ENCODE measurements around the gene ARSK.

Gene ARSK

GRCh38 chr5:95565280-95565920, 10.5 kb downstream of the ARSK start:
- Histone ChIP-seq H3K4me3 (ENCODE audit: low read length) (no peak overlapping the region), H3K9me3 (ENCODE audit: control insufficient read depth, low read depth, low read length) (no peaks in the 10 kb centered on the region), H3K27ac (ENCODE audit: low read length) (no peak overlapping the region), H3K36me3 (ENCODE audit: control insufficient read depth, low read depth, low read length) (peaks cover 6% of the 10 kb centered on the region), H3K9ac (ENCODE audit: low read length) (no peak overlapping the region), H3K27me3 (ENCODE audit: control insufficient read depth, insufficient read depth, low read length) (no peaks in the 10 kb centered on the region), H3K4me1 (ENCODE audit: control insufficient read depth, low read depth, low read length) (no peaks in the 10 kb centered on the region)

DNA sequence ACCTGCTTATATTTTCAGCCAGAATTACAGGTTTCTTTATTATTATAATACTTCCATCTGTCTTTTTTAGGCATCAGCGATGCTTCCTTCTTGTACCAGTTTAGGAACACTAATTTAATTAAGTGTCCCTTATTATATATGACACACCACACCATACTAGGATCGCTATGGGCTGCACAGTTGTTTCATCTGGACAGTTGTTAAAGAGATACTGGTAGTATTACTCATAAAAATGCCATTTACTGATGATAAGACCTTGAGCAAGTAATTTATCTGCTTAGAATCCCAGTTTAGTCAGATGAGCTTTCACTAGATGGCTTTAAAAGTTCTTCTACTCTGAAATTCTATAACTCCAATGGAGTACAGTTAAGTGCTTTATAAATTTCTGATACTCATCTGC, 17.1 kb downstream of the ARSK start:
- Histone ChIP-seq H3K4me1 (ENCODE audit: control insufficient read depth, low read depth, low read length) (no peaks in the 10 kb centered on the region), H3K27me3 (ENCODE audit: control insufficient read depth, insufficient read depth, low read length) (no peaks in the 10 kb centered on the region), H3K9ac (ENCODE audit: low read length) (no peak overlapping the region), H3K27ac (ENCODE audit: low read length) (no peak overlapping the region), H3K4me3 (ENCODE audit: low read length) (no peak overlapping the region), H3K9me3 (ENCODE audit: control insufficient read depth, low read depth, low read length) (no peaks in the 10 kb centered on the region), H3K36me3 (ENCODE audit: control insufficient read depth, low read depth, low read length) (peaks cover 3% of the 10 kb centered on the region)

- Histone ChIP-seq H3K27me3 (ENCODE audit: control insufficient read depth, insufficient read depth, low read length) (no peaks in the 10 kb centered on the region), H3K27ac (ENCODE audit: low read length) (no peak overlapping the region), H3K9me3 (ENCODE audit: control insufficient read depth, low read depth, low read length) (no peaks in the 10 kb centered on the region), H3K4me1 (ENCODE audit: control insufficient read depth, low read depth, low read length) (no peaks in the 10 kb centered on the region), H3K4me3 (ENCODE audit: low read length) (no peak overlapping the region), H3K36me3 (ENCODE audit: control insufficient read depth, low read depth, low read length) (no peaks in the 10 kb centered on the region), H3K9ac (ENCODE audit: low read length) (no peak overlapping the region)
These were observed 26.7 kb downstream of the ARSK start for GRCh38 chr5:95581576-95581975.

GRCh38 chr5:95583992-95584391, 29.1 kb downstream of the ARSK start:
- Histone ChIP-seq H3K9ac (ENCODE audit: low read length) (no peak overlapping the region), H3K4me3 (ENCODE audit: low read length) (no peak overlapping the region), H3K9me3 (ENCODE audit: control insufficient read depth, low read depth, low read length) (no peaks in the 10 kb centered on the region), H3K4me1 (ENCODE audit: control insufficient read depth, low read depth, low read length) (no peaks in the 10 kb centered on the region), H3K27ac (ENCODE audit: low read length) (no peak overlapping the region), H3K27me3 (ENCODE audit: control insufficient read depth, insufficient read depth, low read length) (no peaks in the 10 kb centered on the region), H3K36me3 (ENCODE audit: control insufficient read depth, low read depth, low read length) (no peaks in the 10 kb centered on the region)

DNA sequence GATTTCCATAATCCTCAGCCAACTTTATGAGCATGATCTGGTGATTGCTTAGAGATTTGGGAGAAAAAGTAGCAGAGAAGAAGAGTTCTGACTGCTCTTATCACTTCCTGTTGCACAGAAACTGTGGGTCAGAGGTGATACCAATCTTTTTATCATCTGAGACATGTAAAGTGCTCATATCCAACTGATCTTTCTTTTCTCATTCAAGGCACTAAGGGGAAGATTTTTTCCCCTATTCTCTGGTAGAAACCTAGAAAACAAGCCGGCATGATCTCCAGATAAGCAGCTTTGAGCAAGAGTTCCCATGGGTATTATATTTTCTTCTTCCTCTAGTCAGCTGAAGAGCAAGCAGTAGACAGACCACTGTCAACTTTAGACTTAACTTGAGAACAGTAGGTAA, 36.0 kb downstream of the ARSK start:
- no peaks in the 10 kb centered on the region for H3K36me3 ChIP-seq (ENCODE audit: control insufficient read depth, low read depth, low read length)
- no peak overlapping the region for H3K9ac ChIP-seq (ENCODE audit: low read length)
- H3K4me1 ChIP-seq (ENCODE audit: control insufficient read depth, low read depth, low read length): no peaks in the 10 kb centered on the region
- no peaks in the 10 kb centered on the region for H3K9me3 ChIP-seq (ENCODE audit: control insufficient read depth, low read depth, low read length)
- H3K27ac ChIP-seq (ENCODE audit: low read length): no peak overlapping the region
- H3K4me3 ChIP-seq (ENCODE audit: low read length): no peak overlapping the region
- H3K27me3 ChIP-seq (ENCODE audit: control insufficient read depth, insufficient read depth, low read length): no peaks in the 10 kb centered on the region

GRCh38 chr5:95591490-95591901, 36.6 kb downstream of the ARSK start:
- Histone ChIP-seq H3K9me3 (ENCODE audit: control insufficient read depth, low read depth, low read length) (no peaks in the 10 kb centered on the region), H3K9ac (ENCODE audit: low read length) (no peak overlapping the region), H3K4me1 (ENCODE audit: control insufficient read depth, low read depth, low read length) (no peaks in the 10 kb centered on the region), H3K4me3 (ENCODE audit: low read length) (no peak overlapping the region), H3K36me3 (ENCODE audit: control insufficient read depth, low read depth, low read length) (no peaks in the 10 kb centered on the region), H3K27ac (ENCODE audit: low read length) (no peak overlapping the region), H3K27me3 (ENCODE audit: control insufficient read depth, insufficient read depth, low read length) (no peaks in the 10 kb centered on the region)

GRCh38 chr5:95595289-95595931, 40.5 kb downstream of the ARSK start:
- no peaks in the 10 kb centered on the region for H3K36me3 ChIP-seq (ENCODE audit: control insufficient read depth, low read depth, low read length)
- H3K9me3 ChIP-seq (ENCODE audit: control insufficient read depth, low read depth, low read length): no peaks in the 10 kb centered on the region
- H3K27ac ChIP-seq (ENCODE audit: low read length): no peak overlapping the region
- no peak overlapping the region for H3K4me3 ChIP-seq (ENCODE audit: low read length)
- H3K9ac ChIP-seq (ENCODE audit: low read length): no peak overlapping the region
- H3K27me3 ChIP-seq (ENCODE audit: control insufficient read depth, insufficient read depth, low read length): no peaks in the 10 kb centered on the region
- H3K4me1 ChIP-seq (ENCODE audit: control insufficient read depth, low read depth, low read length): no peaks in the 10 kb centered on the region

DNA sequence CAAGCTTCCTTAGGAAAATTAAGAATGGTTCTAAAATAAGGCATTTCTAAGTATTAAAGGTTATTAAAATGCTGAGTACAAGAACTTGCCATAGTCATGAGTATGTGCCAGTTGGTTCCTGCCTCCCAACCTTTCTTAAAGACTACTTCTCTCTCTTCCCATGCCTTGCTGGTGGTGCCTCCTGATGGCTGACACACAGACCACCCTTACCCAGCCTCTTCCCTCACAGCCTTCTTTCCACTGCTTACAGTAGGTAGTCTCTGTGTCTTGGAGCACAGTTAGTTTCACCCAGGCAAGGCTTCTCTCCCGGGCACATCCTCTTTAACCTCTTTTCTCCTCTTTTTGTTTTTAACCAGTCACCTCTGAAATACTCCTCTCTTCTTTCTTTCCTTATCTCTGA, 44.4 kb downstream of the ARSK start:
- H3K4me1 ChIP-seq (ENCODE audit: control insufficient read depth, low read depth, low read length): no peaks in the 10 kb centered on the region
- H3K9ac ChIP-seq (ENCODE audit: low read length): no peak overlapping the region
- no peaks in the 10 kb centered on the region for H3K9me3 ChIP-seq (ENCODE audit: control insufficient read depth, low read depth, low read length)
- no peaks in the 10 kb centered on the region for H3K27me3 ChIP-seq (ENCODE audit: control insufficient read depth, insufficient read depth, low read length)
- no peak overlapping the region for H3K27ac ChIP-seq (ENCODE audit: low read length)
- H3K36me3 ChIP-seq (ENCODE audit: control insufficient read depth, low read depth, low read length): peaks cover 4% of the 10 kb centered on the region
- no peak overlapping the region for H3K4me3 ChIP-seq (ENCODE audit: low read length)

DNA sequence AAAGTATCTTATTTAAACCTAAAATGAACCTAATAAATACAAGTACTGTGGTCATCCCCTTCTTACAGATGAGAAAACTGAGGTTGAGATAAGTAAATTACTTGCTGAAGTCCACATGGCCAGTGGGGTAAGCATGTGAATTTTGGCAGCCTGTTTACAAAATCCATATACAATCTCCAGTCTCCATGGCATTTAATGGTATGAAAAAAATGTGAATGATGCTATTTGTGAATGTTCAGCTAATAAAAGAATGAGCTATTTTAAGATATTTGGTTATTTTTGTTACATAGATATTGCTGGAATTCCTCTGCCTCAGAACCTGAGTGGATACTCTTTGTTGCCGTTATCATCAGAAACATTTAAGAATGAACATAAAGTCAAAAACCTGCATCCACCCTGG, 45.7 kb downstream of the ARSK start:
- no peak overlapping the region for H3K27ac ChIP-seq (ENCODE audit: low read length)
- H3K4me3 ChIP-seq (ENCODE audit: low read length): no peak overlapping the region
- H3K9me3 ChIP-seq (ENCODE audit: control insufficient read depth, low read depth, low read length): no peaks in the 10 kb centered on the region
- no peaks in the 10 kb centered on the region for H3K4me1 ChIP-seq (ENCODE audit: control insufficient read depth, low read depth, low read length)
- H3K9ac ChIP-seq (ENCODE audit: low read length): no peak overlapping the region
- H3K27me3 ChIP-seq (ENCODE audit: control insufficient read depth, insufficient read depth, low read length): no peaks in the 10 kb centered on the region
- H3K36me3 ChIP-seq (ENCODE audit: control insufficient read depth, low read depth, low read length): peaks cover 4% of the 10 kb centered on the region

DNA sequence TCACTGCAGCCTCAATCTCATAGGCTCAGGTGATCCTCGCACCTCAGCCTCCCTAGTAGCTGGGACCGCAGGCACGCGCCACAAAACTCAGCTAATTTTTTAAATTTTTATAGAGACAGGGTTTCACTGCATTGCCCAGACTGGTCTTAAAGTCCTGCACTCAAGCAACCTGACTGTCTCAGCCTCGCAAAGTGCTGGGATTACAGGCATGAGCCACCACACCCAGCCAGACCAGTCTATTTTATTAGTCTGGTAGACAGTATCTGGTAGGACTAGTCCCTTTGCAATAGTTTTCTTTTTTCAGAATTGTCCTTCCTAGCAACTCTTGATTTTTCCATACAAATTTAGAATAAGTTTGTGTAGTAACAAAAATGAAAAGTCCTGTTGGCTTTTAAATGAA, 50.9 kb downstream of the ARSK start:
- no peaks in the 10 kb centered on the region for H3K27me3 ChIP-seq (ENCODE audit: control insufficient read depth, insufficient read depth, low read length)
- no peaks in the 10 kb centered on the region for H3K9me3 ChIP-seq (ENCODE audit: control insufficient read depth, low read depth, low read length)
- H3K9ac ChIP-seq (ENCODE audit: low read length): no peak overlapping the region
- H3K4me1 ChIP-seq (ENCODE audit: control insufficient read depth, low read depth, low read length): no peaks in the 10 kb centered on the region
- no peak overlapping the region for H3K27ac ChIP-seq (ENCODE audit: low read length)
- peaks cover 4% of the 10 kb centered on the region for H3K36me3 ChIP-seq (ENCODE audit: control insufficient read depth, low read depth, low read length)
- no peak overlapping the region for H3K4me3 ChIP-seq (ENCODE audit: low read length)

DNA sequence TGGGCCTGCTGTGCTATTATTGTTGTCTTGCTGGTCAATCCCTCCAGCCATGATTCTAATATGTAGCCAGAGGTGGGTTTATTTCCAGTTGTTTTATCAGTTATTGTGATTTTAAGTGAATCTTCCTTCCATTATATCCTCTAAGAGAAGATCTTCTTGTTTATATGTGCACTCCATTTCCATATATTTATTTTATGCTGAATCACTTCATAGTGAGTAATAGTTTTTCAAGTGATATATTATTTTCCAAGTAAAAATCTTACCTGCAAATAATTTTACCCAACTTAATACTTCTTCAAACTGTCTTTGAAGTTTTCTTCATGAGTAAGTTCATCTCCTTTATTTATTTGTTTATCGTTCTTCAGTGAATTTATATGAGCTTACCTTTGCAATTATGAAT, 51.5 kb downstream of the ARSK start:
- Histone ChIP-seq H3K9ac (ENCODE audit: low read length) (no peak overlapping the region), H3K9me3 (ENCODE audit: control insufficient read depth, low read depth, low read length) (no peaks in the 10 kb centered on the region), H3K36me3 (ENCODE audit: control insufficient read depth, low read depth, low read length) (peaks cover 1% of the 10 kb centered on the region), H3K27ac (ENCODE audit: low read length) (no peak overlapping the region), H3K4me3 (ENCODE audit: low read length) (no peak overlapping the region), H3K4me1 (ENCODE audit: control insufficient read depth, low read depth, low read length) (no peaks in the 10 kb centered on the region), H3K27me3 (ENCODE audit: control insufficient read depth, insufficient read depth, low read length) (no peaks in the 10 kb centered on the region)

DNA sequence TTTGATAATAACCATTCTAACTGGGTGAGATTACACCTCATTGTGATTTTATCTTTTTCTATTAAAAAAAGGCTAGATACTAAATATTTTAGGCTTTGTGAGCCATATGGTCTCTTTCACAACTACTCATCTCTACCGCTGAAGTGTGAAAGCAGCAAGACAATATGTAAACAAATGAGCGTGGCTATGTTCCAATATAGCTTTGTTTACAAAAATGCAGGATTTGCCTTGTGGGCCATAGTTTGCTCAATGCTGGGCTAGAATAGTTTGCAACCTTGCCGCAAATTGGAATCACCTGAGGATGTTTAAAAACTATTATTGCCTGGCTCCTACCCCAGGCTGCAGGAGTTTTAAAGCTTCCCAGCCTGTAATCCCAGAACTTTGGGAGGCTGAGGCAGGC, 54.8 kb downstream of the ARSK start:
- no peak overlapping the region for H3K27ac ChIP-seq (ENCODE audit: low read length)
- no peak overlapping the region for H3K4me3 ChIP-seq (ENCODE audit: low read length)
- H3K27me3 ChIP-seq (ENCODE audit: control insufficient read depth, insufficient read depth, low read length): no peaks in the 10 kb centered on the region
- H3K36me3 ChIP-seq (ENCODE audit: control insufficient read depth, low read depth, low read length): no peaks in the 10 kb centered on the region
- H3K9me3 ChIP-seq (ENCODE audit: control insufficient read depth, low read depth, low read length): peaks cover 6% of the 10 kb centered on the region
- H3K9ac ChIP-seq (ENCODE audit: low read length): no peak overlapping the region
- H3K4me1 ChIP-seq (ENCODE audit: control insufficient read depth, low read depth, low read length): no peaks in the 10 kb centered on the region

All from iPS-18a (cell line).